Liver (tissue), 3 donors: ENCODE measurements around the gene ATP11A.

ENCODE experiments used
- CTCF ChIP-seq: fragments of 150-350 bp; IDR thresholded peaks from 2 replicates; pipeline ENCODE4 v1.5.1; 2017; ENCODE audit warnings: improper control_type of control experiment, low read depth, low read length; ENCODE audit not compliant: missing input control
- JUND ChIP-seq, 2 donors: IDR thresholded peaks; 2 replicates each; pipeline ENCODE4 v1.6.1; 2016; ENCODE audit warnings: antibody characterized with exemption in 2 of 2
- REST ChIP-seq: IDR thresholded peaks from 2 replicates; pipeline ENCODE4 v1.6.1; 2016; ENCODE audit warnings: antibody characterized with exemption, mild to moderate bottlenecking
- SP1 ChIP-seq: IDR thresholded peaks from 2 replicates; pipeline ENCODE4 v1.6.1; 2018; ENCODE audit warnings: antibody characterized with exemption, mild to moderate bottlenecking
- TF ChIP-seq, protein P1 (sequence below): IDR thresholded peaks from 2 replicates; pipeline ENCODE4 v1.6.1; 2016; ENCODE audit warnings: antibody characterized with exemption
- donor health status: healthy.
- donor health status: healthy.

GRCh38 chr13:112783978-112784371, 94.1 kb downstream of the ATP11A start:
- no peak for TF ChIP-seq CTCF
- TF ChIP-seq SP1 = no peak
- TF ChIP-seq REST = no peak
- TF ChIP-seq, protein P1, sequence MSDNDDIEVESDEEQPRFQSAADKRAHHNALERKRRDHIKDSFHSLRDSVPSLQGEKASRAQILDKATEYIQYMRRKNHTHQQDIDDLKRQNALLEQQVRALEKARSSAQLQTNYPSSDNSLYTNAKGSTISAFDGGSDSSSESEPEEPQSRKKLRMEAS = no peak
- no peak for TF ChIP-seq JUND (IDR thresholded peaks at IDR 0.05)
